Heart left ventricle (tissue), 16 donors: Measurements from ENCODE around the gene VPS50. TPM values are rescaled to one million over a fixed set of nuclear protein-coding genes. Genes with fewer than 3 reads are reported as not detected.

Source experiments
- ATAC-seq, 4 donors: fragments of 200-7000 bp; cut with Tn5 transposase; one replicate each; pipeline ENCODE4 v1.9.1; 2020 to 2022; ENCODE audit warnings: moderate library complexity in 4 of 4, mild to moderate bottlenecking in 3 of 4, moderate number of reproducible peaks in 1 of 4
- DNase-seq, 5 donors: peaks; one replicate each; pipeline ENCODE4 v3.0.0-alpha.2; 2020
- H3K27ac ChIP-seq, 12 donors: fragments of 200-600 bp; sonication (generic) in 4 of 12; one replicate each; pipeline versions ENCODE4 v1.5.0 to v1.8.0; 2016 to 2022; ENCODE audit warnings: mild to moderate bottlenecking in 2 of 12
- H3K27me3 ChIP-seq, 9 donors: fragments of 200-600 bp; sonication (generic) in 2 of 9; one replicate each; pipeline versions ENCODE4 v1.5.1 to v1.8.0; 2016 to 2022; ENCODE audit warnings: mild to moderate bottlenecking in 3 of 9
- H3K36me3 ChIP-seq, 9 donors: fragments of 200-600 bp; sonication (generic) in 2 of 9; one replicate each; pipeline versions ENCODE4 v1.5.0 to v1.8.0; 2018 to 2022; ENCODE audit warnings: mild to moderate bottlenecking in 2 of 9
- H3K4me1 ChIP-seq, 12 donors: fragments of 200-600 bp; sonication (generic) in 4 of 12; one replicate each; pipeline versions ENCODE4 v1.5.0 to v1.8.0; 2016 to 2022; ENCODE audit warnings: mild to moderate bottlenecking in 3 of 12
- H3K4me3 ChIP-seq, 12 donors: fragments of 200-600 bp; sonication (generic) in 4 of 12; one replicate each; pipeline versions ENCODE4 v1.5.0 to v1.8.0; 2017 to 2022; ENCODE audit warnings: mild to moderate bottlenecking in 9 of 12, moderate library complexity in 4 of 12
- H3K9me3 ChIP-seq, 12 donors: fragments of 200-600 bp; sonication (generic) in 4 of 12; one replicate each; pipeline versions ENCODE4 v1.5.0 to v1.8.0; 2016 to 2022; ENCODE audit warnings: mild to moderate bottlenecking in 1 of 12
- POLR2A ChIP-seq, 2 donors: fragments of 450-650 bp; IDR thresholded peaks; one replicate each; pipeline ENCODE4 v1.6.1; 2017; ENCODE audit warnings: antibody characterized with exemption in 2 of 2, mild to moderate bottlenecking in 2 of 2, moderate library complexity in 2 of 2
- WGBS, 4 donors: extraction: QIAGEN DNeasy Blood & Tissue Kit in 2 of 4; methylation state at CpG; one replicate each; pipeline versions ENCODE4 v1.1.5 to v1.1.7; 2013 to 2018; 5-methylcytosine and 5-hydroxymethylcytosine counted together
- intact Hi-C, 10 donors: fragments of 100-400 bp; cut with DNase I; formaldehyde crosslinking; loops; one replicate each; pipeline versions ENCODE4 v1.11.1 to v1.14.2; 2022
- polyA plus RNA-seq, 2 donors: library from polyadenylated mRNA; stranded (reverse); fragments of 200-250 nt; gene quantifications; one replicate each; pipeline ENCODE4 v1.2.3, GENCODE V29; 2013
- total RNA-seq, 9 donors: library from RNA; depleted of rRNA in 2 of 9; stranded (reverse); fragments of >200 nt in 2 of 9; fragmentation: NEBNext Ultra II Directional in 3 of 9; extraction: Animal tissue kit (Norgen Biotek cat#: 25700) in 3 of 9; gene quantifications; one replicate each; pipeline versions ENCODE4 v1.1.0 to v1.2.4, GENCODE V29; 2016 to 2023
- TF ChIP-seq, protein P1 (sequence below), 12 donors: fragments of 200-600 bp; sonication (generic) in 4 of 12; IDR thresholded peaks; one replicate each; pipeline versions ENCODE4 v1.5.0 to v1.8.0; 2018 to 2022; ENCODE audit warnings: antibody characterized with exemption in 12 of 12, mild to moderate bottlenecking in 5 of 12
- donor health status: ischemic (EF 13 %, LVEDD 7.1; RV severe dilation, severe dysfunction).
- donor health status: healthy with polysubstance abuse.
- donor health status: DM: no; HTN: yes; CAD: no.
- donor health status: DM: no; HTN: no; CAD: no.
- donor health status: ischemic (EF 25% LVEDD 6.9; RV normal size, moderate dysfunction).
- donor health status: ischemic (EF 25% LVEDD 5.7; RV mildly dilated, moderate dysfunction).
- donor health status: healthy.
- donor health status: DM: yes; HTN: yes; CAD: no.
- donor health status: ischemic (EF 35%, LVEDD 5.7; RV mildly dilated, moderate dysfunction).
- donor health status: nonischemic (EF 11% LVEDD 7.7; RV severe dilation, severe dysfunction).
- donor health status: DM: yes; HTN: yes; CAD: no.
- donor health status: PGD.
- donor health status: ischemic (EF 29% LVEDD 5.4; RV normal size, mild dysfunction).
- donor health status: nonischemic (EF 23%, LVEDD 6.1; RV moderate dilation, normal function).

Gene VPS50
- total and polyA plus RNA-seq, 11 donors = 2.9 to 28.7 (median 18.5) TPM

- no peak for ATAC-seq
- Histone ChIP-seq H3K4me1 (no peaks in the 10 kb centered on the region), H3K27ac (no peak overlapping the region), H3K9me3 (no peaks in the 10 kb centered on the region), H3K27me3 (no peaks in the 10 kb centered on the region), H3K4me3 (no peak overlapping the region), H3K36me3 (peaks cover 0 to 90% (median 40%) of the 10 kb centered on the region in 9 donors)
- DNase-seq = no peak
- WGBS, 4 donors = 93 to 96% (median 95%) methylated on average over 4 of the region's 4 CpGs
- intact Hi-C loops = no loop called here
- TF ChIP-seq, protein P1, sequence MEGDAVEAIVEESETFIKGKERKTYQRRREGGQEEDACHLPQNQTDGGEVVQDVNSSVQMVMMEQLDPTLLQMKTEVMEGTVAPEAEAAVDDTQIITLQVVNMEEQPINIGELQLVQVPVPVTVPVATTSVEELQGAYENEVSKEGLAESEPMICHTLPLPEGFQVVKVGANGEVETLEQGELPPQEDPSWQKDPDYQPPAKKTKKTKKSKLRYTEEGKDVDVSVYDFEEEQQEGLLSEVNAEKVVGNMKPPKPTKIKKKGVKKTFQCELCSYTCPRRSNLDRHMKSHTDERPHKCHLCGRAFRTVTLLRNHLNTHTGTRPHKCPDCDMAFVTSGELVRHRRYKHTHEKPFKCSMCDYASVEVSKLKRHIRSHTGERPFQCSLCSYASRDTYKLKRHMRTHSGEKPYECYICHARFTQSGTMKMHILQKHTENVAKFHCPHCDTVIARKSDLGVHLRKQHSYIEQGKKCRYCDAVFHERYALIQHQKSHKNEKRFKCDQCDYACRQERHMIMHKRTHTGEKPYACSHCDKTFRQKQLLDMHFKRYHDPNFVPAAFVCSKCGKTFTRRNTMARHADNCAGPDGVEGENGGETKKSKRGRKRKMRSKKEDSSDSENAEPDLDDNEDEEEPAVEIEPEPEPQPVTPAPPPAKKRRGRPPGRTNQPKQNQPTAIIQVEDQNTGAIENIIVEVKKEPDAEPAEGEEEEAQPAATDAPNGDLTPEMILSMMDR (IDR thresholded peaks at IDR 0.05) = no peak
- no peak for TF ChIP-seq POLR2A (IDR thresholded peaks at IDR 0.05)
These were observed 122.6 kb downstream of the VPS50 start for GRCh38 chr7:93354815-93355214.

- ATAC-seq (no peak), DNase-seq (no peak)
- intact Hi-C loops = no loop called here
- no peaks in the 10 kb centered on the region for H3K4me1 ChIP-seq
- no peak overlapping the region for H3K27ac ChIP-seq
- no peaks in the 10 kb centered on the region for H3K9me3 ChIP-seq
- no peaks in the 10 kb centered on the region for H3K27me3 ChIP-seq
- 97 to 98% (median 97%) methylated on average over 2 of the region's 2 CpGs for WGBS, 4 donors
- no peak overlapping the region for H3K4me3 ChIP-seq
- TF ChIP-seq POLR2A (IDR thresholded peaks at IDR 0.05) = no peak
- TF ChIP-seq, protein P1 (IDR thresholded peaks at IDR 0.05) = no peak
- peaks cover 0 to 50% (median 31%) of the 10 kb centered on the region in 9 donors for H3K36me3 ChIP-seq
These were observed 127.5 kb downstream of the VPS50 start for GRCh38 chr7:93359520-93360198.

GRCh38 chr7:93361853-93362252, 129.7 kb downstream of the VPS50 start:
- intact Hi-C loops = no loop called here
- ATAC-seq = no peak
- 91 to 100% (median 98%) methylated on average over 1 of the region's 1 CpG for whole genome bisulfite sequencing, 4 donors

DNA sequence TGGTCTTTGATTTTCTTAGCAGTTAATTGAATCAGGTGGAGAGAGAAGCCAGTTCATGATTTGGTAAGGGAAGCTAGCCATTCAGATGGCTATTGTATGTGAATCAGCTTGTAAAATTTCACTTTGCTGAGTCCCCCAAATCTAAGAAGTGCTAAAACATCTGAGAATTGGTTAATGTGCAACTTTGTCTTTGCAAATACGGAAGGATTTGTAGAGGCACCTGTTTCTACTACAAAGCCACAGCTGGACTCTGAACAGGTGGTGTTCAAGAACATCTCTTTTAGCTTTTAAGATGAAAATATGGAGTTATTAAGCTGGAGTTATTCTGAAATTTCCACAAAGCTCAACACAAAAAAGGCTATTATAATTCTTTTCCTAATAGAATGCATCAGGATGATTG, 132.6 kb downstream of the VPS50 start:
- no peaks in the 10 kb centered on the region for H3K9me3 ChIP-seq
- no peak for TF ChIP-seq POLR2A (IDR thresholded peaks at IDR 0.05)
- TF ChIP-seq, protein P1 (IDR thresholded peaks at IDR 0.05) = no peak
- H3K4me3 ChIP-seq = no peak overlapping the region
- ATAC-seq (no peak), DNase-seq (no peak)
- no peaks in the 10 kb centered on the region for H3K36me3 ChIP-seq
- H3K27me3 ChIP-seq = no peaks in the 10 kb centered on the region
- H3K27ac ChIP-seq = no peak overlapping the region
- H3K4me1 ChIP-seq = no peaks in the 10 kb centered on the region
- intact Hi-C loops = no loop called here
- 83 to 100% (median 95%) methylated on average over 1 of the region's 1 CpG for WGBS, 4 donors

More at GRCh38 chr7:93361853-93362252, 129.7 kb downstream of the VPS50 start:
- Histone ChIP-seq H3K27me3 (no peaks in the 10 kb centered on the region), H3K36me3 (peaks cover 0 to 29% (median 15%) of the 10 kb centered on the region in 9 donors), H3K4me3 (no peak overlapping the region), H3K4me1 (no peaks in the 10 kb centered on the region), H3K27ac (no peak overlapping the region), H3K9me3 (no peaks in the 10 kb centered on the region)
- DNase-seq = no peak
- no peak for TF ChIP-seq POLR2A (IDR thresholded peaks at IDR 0.05)
- TF ChIP-seq, protein P1 (IDR thresholded peaks at IDR 0.05) = no peak
